NOMO-1 treated with DMSO at 0.1 percent for 48 hours (cell line): ENCODE data around the gene MESP1.

ENCODE experiments used
- DNase-seq: peaks from one replicate; lab custom pipeline; 2025; ENCODE audit not compliant: unreplicated experiment; lab: John Stamatoyannopoulos, UW

Gene MESP1

GRCh38 chr15:89758981-89759380 is 7.9 kb upstream of the MESP1 start:
- DNase-seq = no peak

GRCh38 chr15:89758283-89758682 is 7.2 kb upstream of the MESP1 start:
- no peak for DNase-seq

- DNase-seq = no peak
Observed at GRCh38 chr15:89756897-89757296, 5.8 kb upstream of the MESP1 start.

GRCh38 chr15:89755701-89756100 is 4.7 kb upstream of the MESP1 start:
- DNase-seq = no peak

GRCh38 chr15:89754361-89755154 is 3.5 kb upstream of the MESP1 start:
- no peak for DNase-seq

- DNase-seq = no peak
Observed at GRCh38 chr15:89753855-89754254, 2.8 kb upstream of the MESP1 start.

GRCh38 chr15:89751748-89752147 is 699 bp upstream of the MESP1 start:
- DNase-seq = no peak

- DNase-seq = no peak
Observed at GRCh38 chr15:89749951-89750559, 994 bp downstream of the MESP1 start.

- no peak for DNase-seq
Observed at GRCh38 chr15:89749526-89749925, 1.5 kb downstream of the MESP1 start.

- no peak for DNase-seq
Observed at GRCh38 chr15:89749054-89749453, 2.0 kb downstream of the MESP1 start.

- no peak for DNase-seq
Observed at GRCh38 chr15:89747708-89748682, 3.1 kb downstream of the MESP1 start.

GRCh38 chr15:89746386-89746780 is 4.7 kb downstream of the MESP1 start:
- no peak for DNase-seq

- no peak for DNase-seq
Observed at GRCh38 chr15:89745768-89746167, 5.3 kb downstream of the MESP1 start.

GRCh38 chr15:89745131-89745530 is 5.9 kb downstream of the MESP1 start:
- DNase-seq = no peak

GRCh38 chr15:89743594-89743993 is 7.5 kb downstream of the MESP1 start:
- no peak for DNase-seq

- DNase-seq = no peak
Observed at GRCh38 chr15:89743011-89743410, 8.0 kb downstream of the MESP1 start.

GRCh38 chr15:89740137-89740536 is 10.9 kb downstream of the MESP1 start:
- peak; percentile 70 for DNase-seq

GRCh38 chr15:89735773-89736172 is 15.3 kb downstream of the MESP1 start:
- no peak for DNase-seq

- no peak for DNase-seq
Observed at GRCh38 chr15:89732451-89733172, 18.4 kb downstream of the MESP1 start.

- DNase-seq = no peak
Observed at GRCh38 chr15:89731275-89731674, 19.8 kb downstream of the MESP1 start.

GRCh38 chr15:89728254-89728653 is 22.8 kb downstream of the MESP1 start:
- DNase-seq = no peak
